OCI-LY1 (cell line): ENCODE data around the gene ROPN1L.

Source experiments
- H2AFZ ChIP-seq: fragments of 200-600 bp; sonication (generic), shearing (Covaris generic); 2 replicates; pipeline ENCODE4 v1.6.0; 2014; ENCODE audit warnings: antibody characterized with exemption, mild to moderate bottlenecking, low read length
- H3F3A ChIP-seq: fragments of 200-600 bp; sonication (generic), shearing (Covaris generic); 2 replicates; pipeline ENCODE4 v1.6.0; 2014; ENCODE audit warnings: mild to moderate bottlenecking, antibody characterized with exemption, low read length, moderate library complexity; ENCODE audit not compliant: insufficient read depth
- H3K27ac ChIP-seq: fragments of 200-600 bp; sonication (generic); 2 replicates; pipeline ENCODE4 v1.5.1; 2014; ENCODE audit warnings: low read length, mixed run types, mild to moderate bottlenecking, low read depth; ENCODE audit not compliant: poor library complexity, severe bottlenecking
- H3K27me3 ChIP-seq: fragments of 200-600 bp; sonication (generic); 2 replicates; pipeline ENCODE4 v1.6.0; 2014; ENCODE audit warnings: antibody characterized with exemption, mild to moderate bottlenecking, low read length, moderate library complexity; ENCODE audit not compliant: insufficient read depth
- H3K36me3 ChIP-seq: fragments of 200-600 bp; sonication (generic); 2 replicates; pipeline ENCODE4 v1.6.1; 2014; ENCODE audit warnings: mild to moderate bottlenecking, antibody characterized with exemption, low read length, moderate library complexity, mixed read lengths; ENCODE audit not compliant: insufficient read depth
- H3K4me1 ChIP-seq: fragments of 200-600 bp; sonication (generic); 2 replicates; pipeline ENCODE4 v1.5.1; 2014; ENCODE audit warnings: mild to moderate bottlenecking, low read length, moderate library complexity; ENCODE audit not compliant: insufficient read depth, severe bottlenecking
- H3K4me2 ChIP-seq: fragments of 200-600 bp; sonication (generic), shearing (Covaris generic); 2 replicates; pipeline ENCODE4 v1.6.1; 2014; ENCODE audit warnings: low read length
- H3K4me3 ChIP-seq: fragments of 200-600 bp; sonication (generic); 2 replicates; pipeline ENCODE4 v1.5.1; 2014; ENCODE audit warnings: low read length, low read depth, mild to moderate bottlenecking, mixed read lengths; ENCODE audit not compliant: poor library complexity, severe bottlenecking
- H3K79me2 ChIP-seq: fragments of 200-600 bp; shearing (Covaris generic); 2 replicates; pipeline ENCODE4 v1.6.1; 2016; ENCODE audit warnings: mixed run types, low read length, mixed read lengths; ENCODE audit not compliant: insufficient read depth
- H3K9ac ChIP-seq: fragments of 200-600 bp; sonication (generic), shearing (Covaris generic); 2 replicates; pipeline ENCODE4 v1.6.1; 2014; ENCODE audit warnings: mild to moderate bottlenecking, low read length, mixed read lengths
- H3K9me2 ChIP-seq: fragments of 200-600 bp; sonication (generic), shearing (Covaris generic); 2 replicates; pipeline ENCODE4 v1.6.1; 2014; ENCODE audit warnings: low read depth, mild to moderate bottlenecking, low read length, mixed read lengths
- H3K9me3 ChIP-seq: fragments of 200-600 bp; shearing (Covaris generic); 2 replicates; pipeline ENCODE4 v1.6.1; 2014; ENCODE audit warnings: low read length, mixed read lengths
- H4K20me1 ChIP-seq: fragments of 200-600 bp; sonication (generic), shearing (Covaris generic); 2 replicates; pipeline ENCODE4 v1.6.0; 2016; ENCODE audit warnings: mild to moderate bottlenecking, low read length; ENCODE audit not compliant: insufficient read depth
- EZH2 ChIP-seq: fragments of 200-600 bp; sonication (generic), shearing (Covaris generic); IDR thresholded peaks from 2 replicates; pipeline ENCODE4 v1.8.0; 2017; ENCODE audit warnings: borderline replicate concordance, mixed run types, mild to moderate bottlenecking, antibody characterized with exemption, low read length, moderate library complexity, mixed read lengths
- TF ChIP-seq, protein P1 (sequence below): fragments of 200-600 bp; sonication (generic), shearing (Covaris generic); IDR thresholded peaks from 2 replicates; pipeline ENCODE4 v1.5.1; 2017; ENCODE audit warnings: mild to moderate bottlenecking, antibody characterized with exemption, low read length, moderate library complexity, mixed read lengths

Gene ROPN1L

DNA sequence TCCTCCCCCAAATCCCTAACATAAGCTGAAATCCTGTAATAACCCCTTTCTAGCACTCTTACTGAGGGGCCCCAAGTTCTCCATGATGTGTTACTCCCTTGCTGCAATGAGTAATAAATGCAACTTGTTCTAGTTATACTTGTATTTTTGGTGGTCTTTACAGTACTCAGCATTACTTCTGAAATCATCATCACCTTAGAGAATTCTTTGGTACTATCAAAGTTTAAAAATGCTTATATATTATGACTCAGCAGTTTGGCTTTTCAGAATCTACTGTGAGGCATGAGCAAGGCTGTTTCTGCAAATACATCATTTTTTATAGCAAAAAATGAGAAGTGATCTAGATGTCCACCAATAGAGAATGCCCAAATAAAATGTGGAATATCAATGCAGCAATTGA is 20.7 kb upstream of the ROPN1L start:
- no peaks in the 10 kb centered on the region for H3K9me2 ChIP-seq
- no peak overlapping the region for H3K4me3 ChIP-seq
- H3K4me2 ChIP-seq, result no peak overlapping the region
- H4K20me1 ChIP-seq, result no peaks in the 10 kb centered on the region
- no peak overlapping the region for H3K9ac ChIP-seq
- H2AFZ ChIP-seq, result no peak overlapping the region
- H3K36me3 ChIP-seq, result peaks cover 88% of the 10 kb centered on the region
- H3F3A ChIP-seq, result 0 out of 2 replicates have a peak, but pooled peaks cover 3% of the 10 kb centered on the region
- no peaks in the 10 kb centered on the region for H3K9me3 ChIP-seq
- no peaks in the 10 kb centered on the region for H3K4me1 ChIP-seq
- TF ChIP-seq EZH2, result no peak
- TF ChIP-seq, protein P1, sequence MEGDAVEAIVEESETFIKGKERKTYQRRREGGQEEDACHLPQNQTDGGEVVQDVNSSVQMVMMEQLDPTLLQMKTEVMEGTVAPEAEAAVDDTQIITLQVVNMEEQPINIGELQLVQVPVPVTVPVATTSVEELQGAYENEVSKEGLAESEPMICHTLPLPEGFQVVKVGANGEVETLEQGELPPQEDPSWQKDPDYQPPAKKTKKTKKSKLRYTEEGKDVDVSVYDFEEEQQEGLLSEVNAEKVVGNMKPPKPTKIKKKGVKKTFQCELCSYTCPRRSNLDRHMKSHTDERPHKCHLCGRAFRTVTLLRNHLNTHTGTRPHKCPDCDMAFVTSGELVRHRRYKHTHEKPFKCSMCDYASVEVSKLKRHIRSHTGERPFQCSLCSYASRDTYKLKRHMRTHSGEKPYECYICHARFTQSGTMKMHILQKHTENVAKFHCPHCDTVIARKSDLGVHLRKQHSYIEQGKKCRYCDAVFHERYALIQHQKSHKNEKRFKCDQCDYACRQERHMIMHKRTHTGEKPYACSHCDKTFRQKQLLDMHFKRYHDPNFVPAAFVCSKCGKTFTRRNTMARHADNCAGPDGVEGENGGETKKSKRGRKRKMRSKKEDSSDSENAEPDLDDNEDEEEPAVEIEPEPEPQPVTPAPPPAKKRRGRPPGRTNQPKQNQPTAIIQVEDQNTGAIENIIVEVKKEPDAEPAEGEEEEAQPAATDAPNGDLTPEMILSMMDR, result no peak
- H3K27ac ChIP-seq, result no peak overlapping the region
- H3K27me3 ChIP-seq, result no peaks in the 10 kb centered on the region
- no peaks in the 10 kb centered on the region for H3K79me2 ChIP-seq

DNA sequence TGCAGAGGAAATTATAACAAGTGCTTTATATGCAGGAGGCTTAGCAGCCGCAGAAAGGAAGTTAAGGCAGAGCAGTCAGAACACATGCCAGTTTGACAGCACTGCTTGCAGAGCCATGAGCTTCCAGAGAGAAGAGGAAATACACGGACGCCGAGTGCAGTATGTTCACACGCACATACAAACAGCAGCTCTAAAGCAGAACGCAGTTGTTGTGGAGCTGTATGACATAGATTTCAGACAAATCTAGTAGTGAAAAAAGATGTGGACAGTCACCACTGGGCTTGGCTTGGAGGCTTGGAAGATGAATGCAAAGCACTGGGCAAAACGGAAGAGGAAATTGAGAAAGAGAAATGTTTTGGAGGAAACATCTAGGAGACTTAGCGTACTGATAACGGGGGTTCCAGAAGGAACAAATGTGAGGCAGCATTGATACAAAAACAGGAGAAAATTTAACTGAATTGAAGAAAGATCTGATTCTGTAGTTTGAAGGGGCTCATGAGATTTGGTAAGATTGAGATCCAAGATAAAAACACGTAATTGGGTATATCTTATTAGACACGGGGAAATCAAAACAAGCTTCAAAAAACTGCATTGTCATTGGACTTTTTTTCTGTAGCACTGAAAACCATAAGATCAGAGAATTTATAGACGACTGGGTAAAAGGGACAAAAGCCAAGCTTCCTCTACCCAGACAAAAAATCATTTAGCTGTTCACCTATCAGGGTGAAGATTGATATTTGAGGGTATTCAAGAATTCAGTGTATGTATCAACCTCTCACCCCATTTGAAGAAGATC is 19.6 kb upstream of the ROPN1L start:
- H3K36me3 ChIP-seq, result peaks cover 92% of the 10 kb centered on the region
- H3K27ac ChIP-seq, result no peak overlapping the region
- H3K4me2 ChIP-seq, result no peak overlapping the region
- no peaks in the 10 kb centered on the region for H3K9me2 ChIP-seq
- no peaks in the 10 kb centered on the region for H3K4me1 ChIP-seq
- no peaks in the 10 kb centered on the region for H3K79me2 ChIP-seq
- H3K27me3 ChIP-seq, result no peaks in the 10 kb centered on the region
- 0 out of 2 replicates have a peak, but pooled peaks cover 3% of the 10 kb centered on the region for H3F3A ChIP-seq
- H4K20me1 ChIP-seq, result no peaks in the 10 kb centered on the region
- TF ChIP-seq EZH2, result no peak
- TF ChIP-seq, protein P1, result no peak
- H3K4me3 ChIP-seq, result no peak overlapping the region
- no peaks in the 10 kb centered on the region for H3K9me3 ChIP-seq
- H3K9ac ChIP-seq, result no peak overlapping the region
- no peak overlapping the region for H2AFZ ChIP-seq

DNA sequence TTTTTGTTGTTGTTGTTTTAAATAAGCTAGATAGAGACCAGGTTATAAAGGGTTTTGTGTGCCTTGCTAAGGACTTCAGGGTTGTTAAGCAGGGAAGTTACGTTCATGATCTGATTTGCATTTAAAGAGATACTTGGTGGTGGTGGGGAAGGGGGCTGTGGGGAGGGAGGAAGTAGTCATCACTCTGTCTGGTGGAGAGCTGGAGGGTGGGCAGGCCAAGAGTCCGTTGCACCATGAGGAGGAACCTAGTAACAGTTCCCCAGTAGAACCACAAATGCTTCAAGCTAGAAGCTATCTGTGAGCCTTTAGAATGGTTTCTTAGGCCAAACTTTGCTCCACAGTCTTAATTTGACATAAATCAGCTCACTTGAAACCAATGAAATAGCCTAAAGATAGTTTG is 18.7 kb upstream of the ROPN1L start:
- Histone ChIP-seq H3K4me3 (no peak overlapping the region), H3F3A (0 out of 2 replicates have a peak, but pooled peaks cover 3% of the 10 kb centered on the region), H3K79me2 (no peaks in the 10 kb centered on the region), H3K9ac (no peak overlapping the region), H3K9me3 (no peaks in the 10 kb centered on the region), H3K4me2 (no peak overlapping the region), H3K9me2 (no peaks in the 10 kb centered on the region), H3K4me1 (no peaks in the 10 kb centered on the region), H2AFZ (no peak overlapping the region), H3K36me3 (peaks cover 94% of the 10 kb centered on the region), H4K20me1 (no peaks in the 10 kb centered on the region), H3K27ac (no peak overlapping the region), H3K27me3 (no peaks in the 10 kb centered on the region)
- TF ChIP-seq EZH2, result no peak
